ENCODE data around the gene WDR59. TPM values are rescaled to one million over a fixed set of nuclear protein-coding genes. Genes with fewer than 3 reads are reported as not detected.

WDR59 gene
- total and polyA plus RNA-seq, 11 donors, result 16.0 to 52.2 (median 39.5) TPM

- H3K27ac ChIP-seq, result no peak overlapping the region
- peaks cover 0 to 92% (median 45%) of the 10 kb centered on the region in 9 donors for H3K36me3 ChIP-seq
- DNase-seq (no peak), ATAC-seq (no peak)
- WGBS, 4 donors, result 94 to 98% (median 97%) methylated on average over 7 of the region's 7 CpGs
- no peaks in the 10 kb centered on the region for H3K27me3 ChIP-seq
- intact Hi-C loops (cut with DNase I), result loop anchor here in 4 of 10 donors (10.0 kb wide), 1 partner anchor 237 kb away; the partner anchor contains the start of gene LDHD (in 4 of the 4)
- no peak overlapping the region for H3K4me3 ChIP-seq
- TF ChIP-seq CTCF (IDR thresholded peaks at IDR 0.05) (no peak), POLR2A (IDR thresholded peaks at IDR 0.05) (no peak)
- H3K4me1 ChIP-seq, result peaks cover 0 to 8% (median 0%) of the 10 kb centered on the region in 12 donors
- H3K9me3 ChIP-seq, result no peaks in the 10 kb centered on the region
Measured at GRCh38 chr16:74877706-74878105, 107.2 kb downstream of the WDR59 start.

GRCh38 chr16:74874912-74875546, 109.9 kb downstream of the WDR59 start:
- ATAC-seq (peak; percentile 45 to 87 (median 84)), DNase-seq (peak in 3 of 5 donors; percentile 26 to 48 (median 37))
- WGBS, 4 donors, result 65 to 69% (median 66%) methylated on average over 10 to 13 of the region's 13 CpGs
- no peak overlapping the region for H3K4me3 ChIP-seq
- intact Hi-C loops (cut with DNase I), result loop anchor here in 5 of 10 donors (5.0 to 10.0 kb wide), 2 partner anchors 237 to 240 kb away; partner anchors contain the start of gene LDHD (in 4 of the 5)
- H3K36me3 ChIP-seq, result peaks cover 0 to 79% (median 32%) of the 10 kb centered on the region in 9 donors
- no peak for TF ChIP-seq POLR2A (IDR thresholded peaks at IDR 0.05)
- peak in 4 of 12 donors; percentile 7 to 29 (median 13) for TF ChIP-seq CTCF (IDR thresholded peaks at IDR 0.05)
- no peaks in the 10 kb centered on the region for H3K27me3 ChIP-seq
- no peaks in the 10 kb centered on the region for H3K9me3 ChIP-seq
- H3K4me1 ChIP-seq, result peaks cover 0 to 8% (median 0%) of the 10 kb centered on the region in 12 donors
- peak overlapping the region in 4 of 12 donors; percentile 2 to 49 (median 20) for H3K27ac ChIP-seq

GRCh38 chr16:74874123-74874522, 110.8 kb downstream of the WDR59 start:
- H3K36me3 ChIP-seq, result peaks cover 0 to 71% (median 31%) of the 10 kb centered on the region in 9 donors
- H3K27me3 ChIP-seq, result no peaks in the 10 kb centered on the region
- peak in 2 of 4 donors; percentile 23 to 24 for ATAC-seq
- DNase-seq, result no peak
- intact Hi-C loops (cut with DNase I), result loop anchor here in 5 of 10 donors (5.0 to 10.0 kb wide), 2 partner anchors 238 to 241 kb away; partner anchors contain the start of gene LDHD (in 4 of the 5)
- no peak overlapping the region for H3K27ac ChIP-seq
- no peak overlapping the region for H3K4me3 ChIP-seq
- H3K4me1 ChIP-seq, result peaks cover 0 to 8% (median 0%) of the 10 kb centered on the region in 12 donors
- 87 to 93% (median 90%) methylated on average over 11 to 14 of the region's 14 CpGs for WGBS, 4 donors
- no peak for TF ChIP-seq CTCF (IDR thresholded peaks at IDR 0.05)
- TF ChIP-seq POLR2A (IDR thresholded peaks at IDR 0.05), result no peak
- no peaks in the 10 kb centered on the region for H3K9me3 ChIP-seq

GRCh38 chr16:74872302-74872701, 112.6 kb downstream of the WDR59 start:
- WGBS, 4 donors, result 72 to 100% (median 96%) methylated on average over 2 of the region's 2 CpGs
- H3K36me3 ChIP-seq, result peaks cover 0 to 58% (median 24%) of the 10 kb centered on the region in 9 donors
- H3K9me3 ChIP-seq, result no peaks in the 10 kb centered on the region
- no peak overlapping the region for H3K4me3 ChIP-seq
- no peaks in the 10 kb centered on the region for H3K27me3 ChIP-seq
- DNase-seq (no peak), ATAC-seq (no peak)
- no peak for TF ChIP-seq POLR2A (IDR thresholded peaks at IDR 0.05)
- no peak for TF ChIP-seq CTCF (IDR thresholded peaks at IDR 0.05)
- H3K4me1 ChIP-seq, result peaks cover 0 to 17% (median 2%) of the 10 kb centered on the region in 12 donors
- no peak overlapping the region for H3K27ac ChIP-seq
- intact Hi-C loops (cut with DNase I), result loop anchor here in 5 of 10 donors (5.0 to 10.0 kb wide), 2 partner anchors 240 to 242 kb away; partner anchors contain the start of gene LDHD (in 4 of the 5)

All from heart left ventricle (tissue), 16 donors.